ENCODE results near the gene C21orf91. TPM values are rescaled to one million over a fixed set of nuclear protein-coding genes. Genes with fewer than 3 reads are reported as not detected.

Gene C21orf91
- total and polyA plus RNA-seq, 2 experiments from 2014 or later, result 3.7 to 4.4 TPM

DNA sequence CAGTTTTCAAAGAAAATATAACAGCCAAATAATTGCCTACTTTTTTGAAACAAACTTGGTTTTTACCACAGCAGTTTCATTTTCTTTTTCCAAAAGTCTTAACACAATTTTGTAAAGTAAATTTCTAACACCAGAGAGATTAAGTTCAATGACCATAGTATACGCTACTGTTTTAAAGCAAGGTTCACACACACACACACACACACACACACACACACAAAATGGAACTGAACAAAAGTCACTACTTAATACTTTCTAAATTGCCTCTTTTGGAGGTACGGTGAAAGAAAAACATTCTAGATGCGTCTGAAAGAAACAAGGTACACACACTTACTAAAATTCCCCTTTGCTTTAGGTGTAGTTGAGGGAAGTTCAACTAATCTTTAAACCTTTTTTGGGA lies 30.1 kb downstream of the C21orf91 start:
- H3K4me3 ChIP-seq, result no peak overlapping the region
- no peak overlapping the region for H2AFZ ChIP-seq
- peaks cover 10% of the 10 kb centered on the region; the same call in 1 of the 2 replicates for H3K36me3 ChIP-seq (ENCODE audit: low read depth)
- no peaks in the 10 kb centered on the region for H3K79me2 ChIP-seq (ENCODE audit: insufficient read depth)
- no peaks in the 10 kb centered on the region for H3F3A ChIP-seq (ENCODE audit: insufficient read depth)
- no peaks in the 10 kb centered on the region for H3K9me3 ChIP-seq (ENCODE audit: low read depth)
- in situ Hi-C loops (cut with MboI), result no loop called here
- 32% methylated on average over 3 of the region's 3 CpGs for WGBS, 2 experiments (ENCODE audit: low coverage in 1 of 2, low lambda C conversion rate in 2 of 2, missing lambda C conversion rate in 2 of 2)
- no peak for DNase-seq
- H4K20me1 ChIP-seq (ENCODE audit: insufficient read depth), result no peaks in the 10 kb centered on the region
- H3K4me2 ChIP-seq (ENCODE audit: unreplicated experiment), result no peak overlapping the region
- no peak for TF ChIP-seq EZH2 (IDR thresholded peaks at IDR 0.05; ENCODE audit: insufficient read depth, poor library complexity, severe bottlenecking)
- TF ChIP-seq EZH2phosphoT487 (IDR thresholded peaks at IDR 0.05; ENCODE audit: insufficient read depth, low read depth), result no peak
- H3K27ac ChIP-seq, result no peak overlapping the region
- H3K27me3 ChIP-seq (replicated peaks; ENCODE audit: insufficient read depth), result no peaks in the 10 kb centered on the region
- H3K4me1 ChIP-seq (ENCODE audit: insufficient read depth), result no peaks in the 10 kb centered on the region
- no peaks in the 10 kb centered on the region for H3K9me2 ChIP-seq (ENCODE audit: insufficient read depth)
- no peak overlapping the region for H3K9ac ChIP-seq

DNA sequence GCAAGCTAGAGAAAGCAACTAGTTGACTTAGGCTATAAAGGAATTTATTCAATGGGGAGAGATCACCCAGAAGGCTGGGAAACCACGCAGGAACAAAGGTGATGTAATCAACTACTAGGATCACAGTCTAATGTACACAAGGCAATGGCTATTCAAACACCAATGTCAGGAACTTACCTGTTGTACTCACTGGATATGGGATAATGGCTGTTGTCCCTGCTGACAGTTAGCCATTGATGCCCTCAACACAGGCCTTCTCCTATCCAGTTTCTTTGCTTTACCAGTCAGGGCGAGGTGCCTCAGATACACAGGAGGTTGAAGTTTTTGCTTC lies 32.3 kb downstream of the C21orf91 start:
- DNase-seq, result no peak

DNA sequence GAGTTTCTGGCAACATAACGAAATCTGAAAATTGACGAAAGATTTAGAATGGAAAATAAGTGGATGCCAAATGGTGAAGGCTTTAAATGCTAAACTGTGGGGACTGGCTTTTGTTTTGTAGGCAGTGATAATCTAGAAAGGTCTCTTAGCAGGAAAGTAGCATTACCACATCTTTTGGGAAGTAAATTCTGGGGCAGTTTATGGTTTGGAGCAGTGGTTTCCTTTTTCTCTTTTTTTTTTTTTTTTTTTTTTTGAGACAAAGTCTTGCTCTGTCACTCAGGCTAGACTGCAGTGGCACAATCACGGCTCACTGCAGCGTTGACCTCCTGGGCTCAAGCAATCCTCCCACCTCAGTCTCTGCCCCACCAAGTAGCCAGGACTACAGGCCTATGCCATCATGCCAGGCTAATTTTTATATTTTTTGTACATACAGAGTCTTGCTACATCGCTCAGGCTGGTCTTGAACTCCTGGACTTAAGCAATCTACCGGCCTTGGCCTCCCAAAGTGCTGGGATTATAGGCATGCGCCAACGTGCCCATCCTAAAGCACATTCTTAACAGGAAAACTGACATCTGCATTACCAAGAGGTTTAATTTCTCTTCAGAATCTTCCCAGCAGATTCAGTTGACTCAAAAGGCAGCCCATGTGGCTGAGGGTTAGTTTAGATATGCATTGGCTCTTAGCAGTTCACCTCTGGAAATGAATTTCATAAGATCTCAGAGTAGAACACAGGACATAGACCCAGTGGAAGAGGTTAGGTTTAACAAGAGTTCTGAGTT lies 32.9 kb downstream of the C21orf91 start:
- 96 to 97% methylated on average over 8 of the region's 8 CpGs for WGBS, 2 experiments (ENCODE audit: low coverage in 1 of 2, low lambda C conversion rate in 2 of 2, missing lambda C conversion rate in 2 of 2)
- H4K20me1 ChIP-seq (ENCODE audit: insufficient read depth), result no peaks in the 10 kb centered on the region
- H3K4me1 ChIP-seq (ENCODE audit: insufficient read depth), result no peaks in the 10 kb centered on the region
- no peaks in the 10 kb centered on the region for H3K9me2 ChIP-seq (ENCODE audit: insufficient read depth)
- DNase-seq, result no peak
- H3F3A ChIP-seq (ENCODE audit: insufficient read depth), result no peaks in the 10 kb centered on the region
- H3K4me2 ChIP-seq (ENCODE audit: unreplicated experiment), result no peak overlapping the region
- no peak overlapping the region for H2AFZ ChIP-seq
- H3K27ac ChIP-seq, result no peak overlapping the region
- in situ Hi-C loops (cut with MboI), result no loop called here
- H3K79me2 ChIP-seq (ENCODE audit: insufficient read depth), result no peaks in the 10 kb centered on the region
- no peaks in the 10 kb centered on the region for H3K9me3 ChIP-seq (ENCODE audit: low read depth)
- no peak for TF ChIP-seq EZH2phosphoT487 (IDR thresholded peaks at IDR 0.05; ENCODE audit: insufficient read depth, low read depth)
- TF ChIP-seq EZH2 (IDR thresholded peaks at IDR 0.05; ENCODE audit: insufficient read depth, poor library complexity, severe bottlenecking), result no peak
- no peak overlapping the region for H3K4me3 ChIP-seq
- H3K36me3 ChIP-seq (ENCODE audit: low read depth), result no peaks in the 10 kb centered on the region
- no peak overlapping the region for H3K9ac ChIP-seq
- H3K27me3 ChIP-seq (replicated peaks; ENCODE audit: insufficient read depth), result no peaks in the 10 kb centered on the region

More for the DNA sequence above, 32.3 kb downstream of the C21orf91 start:
- no peak overlapping the region for H2AFZ ChIP-seq
- H3K36me3 ChIP-seq (ENCODE audit: low read depth), result no peaks in the 10 kb centered on the region
- H3K27me3 ChIP-seq (replicated peaks; ENCODE audit: insufficient read depth), result no peaks in the 10 kb centered on the region
- no peak overlapping the region for H3K4me3 ChIP-seq
- H3K27ac ChIP-seq, result no peak overlapping the region
- no peaks in the 10 kb centered on the region for H3K9me2 ChIP-seq (ENCODE audit: insufficient read depth)
- no peaks in the 10 kb centered on the region for H3F3A ChIP-seq (ENCODE audit: insufficient read depth)
- no peak for TF ChIP-seq EZH2 (IDR thresholded peaks at IDR 0.05; ENCODE audit: insufficient read depth, poor library complexity, severe bottlenecking)
- no peak for TF ChIP-seq EZH2phosphoT487 (IDR thresholded peaks at IDR 0.05; ENCODE audit: insufficient read depth, low read depth)
- H4K20me1 ChIP-seq (ENCODE audit: insufficient read depth), result no peaks in the 10 kb centered on the region
- in situ Hi-C loops (cut with MboI), result no loop called here
- no peak overlapping the region for H3K4me2 ChIP-seq (ENCODE audit: unreplicated experiment)
- H3K9me3 ChIP-seq (ENCODE audit: low read depth), result no peaks in the 10 kb centered on the region
- H3K79me2 ChIP-seq (ENCODE audit: insufficient read depth), result no peaks in the 10 kb centered on the region
- H3K4me1 ChIP-seq (ENCODE audit: insufficient read depth), result no peaks in the 10 kb centered on the region
- WGBS, 2 experiments (ENCODE audit: low coverage in 1 of 2, low lambda C conversion rate in 2 of 2, missing lambda C conversion rate in 2 of 2), result 97 to 100% methylated on average over 2 of the region's 2 CpGs
- H3K9ac ChIP-seq, result no peak overlapping the region

DNA sequence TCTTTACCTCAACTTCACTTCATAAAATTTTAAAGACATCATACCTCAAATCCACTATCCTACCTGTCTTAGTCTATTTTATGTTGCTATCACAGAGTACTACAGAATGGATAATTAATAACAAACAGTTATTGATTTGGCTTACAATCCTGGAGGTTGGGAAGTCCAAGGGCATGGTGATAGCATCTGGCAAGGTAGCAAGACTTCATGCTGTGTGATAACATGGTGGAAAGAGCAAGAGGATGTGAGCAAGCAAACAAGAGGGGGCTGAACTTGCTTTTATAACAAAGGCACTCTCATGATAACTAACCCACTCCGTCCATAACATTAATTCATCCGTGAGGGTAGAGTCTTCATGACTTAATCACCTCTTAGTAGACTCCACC lies 33.8 kb downstream of the C21orf91 start:
- in situ Hi-C loops (cut with MboI), result no loop called here
- no peak overlapping the region for H3K27ac ChIP-seq
- no peak overlapping the region for H2AFZ ChIP-seq
- no peak overlapping the region for H3K9ac ChIP-seq
- DNase-seq, result no peak
- no peak overlapping the region for H3K4me3 ChIP-seq
- H3K4me1 ChIP-seq (ENCODE audit: insufficient read depth), result no peaks in the 10 kb centered on the region
- 98 to 100% methylated on average over 2 of the region's 2 CpGs for WGBS, 2 experiments (ENCODE audit: low coverage in 1 of 2, low lambda C conversion rate in 2 of 2, missing lambda C conversion rate in 2 of 2)
- H4K20me1 ChIP-seq (ENCODE audit: insufficient read depth), result no peaks in the 10 kb centered on the region
- H3F3A ChIP-seq (ENCODE audit: insufficient read depth), result no peaks in the 10 kb centered on the region
- H3K9me2 ChIP-seq (ENCODE audit: insufficient read depth), result no peaks in the 10 kb centered on the region
- H3K9me3 ChIP-seq (ENCODE audit: low read depth), result no peaks in the 10 kb centered on the region
- no peak for TF ChIP-seq EZH2 (IDR thresholded peaks at IDR 0.05; ENCODE audit: insufficient read depth, poor library complexity, severe bottlenecking)
- no peak for TF ChIP-seq EZH2phosphoT487 (IDR thresholded peaks at IDR 0.05; ENCODE audit: insufficient read depth, low read depth)
- H3K27me3 ChIP-seq (replicated peaks; ENCODE audit: insufficient read depth), result no peaks in the 10 kb centered on the region
- H3K36me3 ChIP-seq (ENCODE audit: low read depth), result no peaks in the 10 kb centered on the region
- H3K79me2 ChIP-seq (ENCODE audit: insufficient read depth), result no peaks in the 10 kb centered on the region
- no peak overlapping the region for H3K4me2 ChIP-seq (ENCODE audit: unreplicated experiment)

Data from GM23248 (cell line).